ENCODE results near the gene WDR7. TPM values are rescaled to one million over a fixed set of nuclear protein-coding genes. Genes with fewer than 3 reads are reported as not detected.

WDR7 gene
- total RNA-seq, 2 experiments from 2014 or later, result 39.7 to 44.2 TPM

- Mint-ChIP-seq H3K27ac (no peak overlapping the region), H3K9me3 (ENCODE audit: insufficient read depth) (no peaks in the 10 kb centered on the region), H3K4me1 (ENCODE audit: low read depth) (no peaks in the 10 kb centered on the region), H3K36me3 (ENCODE audit: low read depth) (peaks cover 56% of the 10 kb centered on the region), H3K4me3 (no peak overlapping the region), H3K27me3 (ENCODE audit: low read depth) (no peaks in the 10 kb centered on the region)
- ATAC-seq, result no peak
- ChIA-PET POLR2A (no interaction called here), CTCF (interaction anchor here (0.9 kb wide), 1 partner anchor 89 kb away, joined by 3 read pairs; no protein-coding TSS in a partner anchor)
- DNase-seq, result no peak
Observed at GRCh38 chr18:56726906-56727305, 75.7 kb downstream of the WDR7 start.

- ATAC-seq (no peak), DNase-seq (no peak)
- H3K9me3 Mint-ChIP-seq (ENCODE audit: insufficient read depth), result no peaks in the 10 kb centered on the region
- POLR2A ChIA-PET, result no interaction called here
- CTCF ChIA-PET, result no interaction called here
- H3K4me3 Mint-ChIP-seq, result no peak overlapping the region
- peaks cover 56% of the 10 kb centered on the region for H3K36me3 Mint-ChIP-seq (ENCODE audit: low read depth)
- no peaks in the 10 kb centered on the region for H3K4me1 Mint-ChIP-seq (ENCODE audit: low read depth)
- no peaks in the 10 kb centered on the region for H3K27me3 Mint-ChIP-seq (ENCODE audit: low read depth)
- no peak overlapping the region for H3K27ac Mint-ChIP-seq
Observed at GRCh38 chr18:56727399-56727798, 76.2 kb downstream of the WDR7 start.

GRCh38 chr18:56728741-56729140 is 77.6 kb downstream of the WDR7 start:
- H3K4me1 Mint-ChIP-seq (ENCODE audit: low read depth), result no peaks in the 10 kb centered on the region
- peaks cover 46% of the 10 kb centered on the region for H3K36me3 Mint-ChIP-seq (ENCODE audit: low read depth)
- ChIA-PET POLR2A (no interaction called here), CTCF (no interaction called here)
- no peaks in the 10 kb centered on the region for H3K27me3 Mint-ChIP-seq (ENCODE audit: low read depth)
- no peak overlapping the region for H3K4me3 Mint-ChIP-seq
- no peak for ATAC-seq
- no peak overlapping the region for H3K27ac Mint-ChIP-seq
- DNase-seq, result no peak
- no peaks in the 10 kb centered on the region for H3K9me3 Mint-ChIP-seq (ENCODE audit: insufficient read depth)

GRCh38 chr18:56738184-56738583 is 87.0 kb downstream of the WDR7 start:
- no peak overlapping the region for H3K27ac Mint-ChIP-seq
- no peaks in the 10 kb centered on the region for H3K9me3 Mint-ChIP-seq (ENCODE audit: insufficient read depth)
- H3K4me1 Mint-ChIP-seq (ENCODE audit: low read depth), result no peaks in the 10 kb centered on the region
- H3K27me3 Mint-ChIP-seq (ENCODE audit: low read depth), result no peaks in the 10 kb centered on the region
- ChIA-PET CTCF (interaction anchor here (1.8 kb wide), 1 partner anchor 9 kb away, joined by 6 read pairs; no protein-coding TSS in a partner anchor), POLR2A (no interaction called here)
- DNase-seq (no peak), ATAC-seq (no peak)
- H3K36me3 Mint-ChIP-seq (ENCODE audit: low read depth), result peaks cover 11% of the 10 kb centered on the region
- no peak overlapping the region for H3K4me3 Mint-ChIP-seq

- ATAC-seq (no peak), DNase-seq (no peak)
- no peak overlapping the region for H3K4me3 Mint-ChIP-seq
- POLR2A ChIA-PET, result no interaction called here
- H3K27me3 Mint-ChIP-seq (ENCODE audit: low read depth), result no peaks in the 10 kb centered on the region
- H3K4me1 Mint-ChIP-seq (ENCODE audit: low read depth), result no peaks in the 10 kb centered on the region
- H3K36me3 Mint-ChIP-seq (ENCODE audit: low read depth), result peaks cover 8% of the 10 kb centered on the region
- CTCF ChIA-PET, result no interaction called here
- H3K9me3 Mint-ChIP-seq (ENCODE audit: insufficient read depth), result no peaks in the 10 kb centered on the region
- H3K27ac Mint-ChIP-seq, result no peak overlapping the region
Observed at GRCh38 chr18:56739731-56740130, 88.6 kb downstream of the WDR7 start.

GRCh38 chr18:56740645-56741044 is 89.5 kb downstream of the WDR7 start:
- CTCF ChIA-PET, result no interaction called here

GRCh38 chr18:56741685-56742084 is 90.5 kb downstream of the WDR7 start:
- H3K4me1 Mint-ChIP-seq (ENCODE audit: low read depth), result peaks cover 4% of the 10 kb centered on the region
- no peak overlapping the region for H3K27ac Mint-ChIP-seq
- DNase-seq (no peak), ATAC-seq (no peak)
- H3K9me3 Mint-ChIP-seq (ENCODE audit: insufficient read depth), result no peaks in the 10 kb centered on the region
- H3K4me3 Mint-ChIP-seq, result no peak overlapping the region
- H3K36me3 Mint-ChIP-seq (ENCODE audit: low read depth), result peaks cover 7% of the 10 kb centered on the region
- no peaks in the 10 kb centered on the region for H3K27me3 Mint-ChIP-seq (ENCODE audit: low read depth)
- CTCF ChIA-PET, result no interaction called here
- POLR2A ChIA-PET, result no interaction called here

More at GRCh38 chr18:56740645-56741044, 89.5 kb downstream of the WDR7 start:
- Mint-ChIP-seq H3K9me3 (ENCODE audit: insufficient read depth) (no peaks in the 10 kb centered on the region), H3K4me3 (no peak overlapping the region), H3K36me3 (ENCODE audit: low read depth) (peaks cover 4% of the 10 kb centered on the region), H3K4me1 (ENCODE audit: low read depth) (no peaks in the 10 kb centered on the region), H3K27ac (no peak overlapping the region), H3K27me3 (ENCODE audit: low read depth) (no peaks in the 10 kb centered on the region)
- DNase-seq (no peak), ATAC-seq (no peak)
- POLR2A ChIA-PET, result interaction anchor here (0.7 kb wide), 1 partner anchor 178 kb away, joined by 3 read pairs; no protein-coding TSS in a partner anchor

- ATAC-seq (no peak), DNase-seq (no peak)
- Mint-ChIP-seq H3K27ac (no peak overlapping the region), H3K9me3 (ENCODE audit: insufficient read depth) (no peaks in the 10 kb centered on the region), H3K36me3 (ENCODE audit: low read depth) (peaks cover 9% of the 10 kb centered on the region), H3K4me1 (ENCODE audit: low read depth) (peaks cover 18% of the 10 kb centered on the region), H3K4me3 (no peak overlapping the region), H3K27me3 (ENCODE audit: low read depth) (no peaks in the 10 kb centered on the region)
- ChIA-PET POLR2A (no interaction called here), CTCF (no interaction called here)
Observed at GRCh38 chr18:56743115-56743514, 92.0 kb downstream of the WDR7 start.

- H3K36me3 Mint-ChIP-seq (ENCODE audit: low read depth), result peaks cover 5% of the 10 kb centered on the region
- peak overlapping the region; percentile 66 for H3K27ac Mint-ChIP-seq
- H3K27me3 Mint-ChIP-seq (ENCODE audit: low read depth), result no peaks in the 10 kb centered on the region
- DNase-seq, result no peak
- no peaks in the 10 kb centered on the region for H3K9me3 Mint-ChIP-seq (ENCODE audit: insufficient read depth)
- no peak for ATAC-seq
- ChIA-PET POLR2A (interaction anchor here (0.6 kb wide), 1 partner anchor 31 kb away, joined by 3 read pairs; no protein-coding TSS in a partner anchor), CTCF (interaction anchor here (0.9 to 2.2 kb wide), 5 partner anchors 10 to 700 kb away, joined by 3 to 6 read pairs (median 4); no protein-coding TSS in a partner anchor)
- peaks cover 18% of the 10 kb centered on the region for H3K4me1 Mint-ChIP-seq (ENCODE audit: low read depth)
- no peak overlapping the region for H3K4me3 Mint-ChIP-seq
Observed at GRCh38 chr18:56747032-56747658, 96.0 kb downstream of the WDR7 start.

GRCh38 chr18:56747857-56748256 is 96.7 kb downstream of the WDR7 start:
- H3K4me1 Mint-ChIP-seq (ENCODE audit: low read depth), result peaks cover 18% of the 10 kb centered on the region
- ATAC-seq, result no peak
- no peak for DNase-seq
- ChIA-PET POLR2A (interaction anchor here (0.6 kb wide), 1 partner anchor 32 kb away, joined by 3 read pairs; no protein-coding TSS in a partner anchor), CTCF (interaction anchor here (0.9 to 2.2 kb wide), 4 partner anchors 11 to 122 kb away, joined by 3 to 6 read pairs (median 4); no protein-coding TSS in a partner anchor)
- H3K9me3 Mint-ChIP-seq (ENCODE audit: insufficient read depth), result no peaks in the 10 kb centered on the region
- H3K27ac Mint-ChIP-seq, result peak overlapping the region; percentile 66
- H3K4me3 Mint-ChIP-seq, result no peak overlapping the region
- H3K36me3 Mint-ChIP-seq (ENCODE audit: low read depth), result peaks cover 5% of the 10 kb centered on the region
- H3K27me3 Mint-ChIP-seq (ENCODE audit: low read depth), result no peaks in the 10 kb centered on the region

- peaks cover 5% of the 10 kb centered on the region for H3K36me3 Mint-ChIP-seq (ENCODE audit: low read depth)
- no peaks in the 10 kb centered on the region for H3K27me3 Mint-ChIP-seq (ENCODE audit: low read depth)
- DNase-seq (no peak), ATAC-seq (no peak)
- H3K4me1 Mint-ChIP-seq (ENCODE audit: low read depth), result peaks cover 18% of the 10 kb centered on the region
- CTCF ChIA-PET, result interaction anchor here (1.8 to 2.2 kb wide), 2 partner anchors 40 to 121 kb away, joined by 4 to 5 read pairs; no protein-coding TSS in a partner anchor
- H3K27ac Mint-ChIP-seq, result no peak overlapping the region
- POLR2A ChIA-PET, result no interaction called here
- H3K9me3 Mint-ChIP-seq (ENCODE audit: insufficient read depth), result no peaks in the 10 kb centered on the region
- no peak overlapping the region for H3K4me3 Mint-ChIP-seq
Observed at GRCh38 chr18:56748698-56749268, 97.6 kb downstream of the WDR7 start.

GRCh38 chr18:56756966-56757365 is 105.8 kb downstream of the WDR7 start:
- no peak for ATAC-seq
- POLR2A ChIA-PET, result no interaction called here
- Mint-ChIP-seq H3K27me3 (ENCODE audit: low read depth) (no peaks in the 10 kb centered on the region), H3K4me1 (ENCODE audit: low read depth) (no peaks in the 10 kb centered on the region), H3K4me3 (no peak overlapping the region), H3K36me3 (ENCODE audit: low read depth) (peaks cover 7% of the 10 kb centered on the region), H3K27ac (no peak overlapping the region), H3K9me3 (ENCODE audit: insufficient read depth) (no peaks in the 10 kb centered on the region)
- no peak for DNase-seq
- CTCF ChIA-PET, result no interaction called here
